GM23338 (cell line): ENCODE data around the gene UBASH3A. TPM values are rescaled to one million over a fixed set of nuclear protein-coding genes. Genes with fewer than 3 reads are reported as not detected.

ENCODE experiments used
- ATAC-seq: fragments of 200-7000 bp; cut with Tn5 transposase; 3 replicates; pipeline ENCODE4 v1.9.1; 2020
- DNase-seq: peaks from one replicate; pipeline ENCODE4 v3.0.0-alpha.2; 2015; ENCODE audit warnings: low spot score
- H2AFZ ChIP-seq: fragments of 200-600 bp; sonication (generic); 2 replicates; pipeline ENCODE4 v1.8.0; 2016; ENCODE audit warnings: antibody characterized with exemption, mild to moderate bottlenecking, moderate library complexity
- H3F3A ChIP-seq: fragments of 200-600 bp; sonication (generic); replicated peaks from 2 replicates; pipeline ENCODE4 v1.8.0; 2017; ENCODE audit warnings: antibody characterized with exemption, mixed run types, low read depth
- H3K27ac ChIP-seq: fragments of 200-600 bp; sonication (generic); 2 replicates; pipeline ENCODE4 v1.6.1; 2016; ENCODE audit warnings: low read depth
- H3K27me3 ChIP-seq: fragments of 200-600 bp; sonication (generic); 2 replicates; pipeline ENCODE4 v1.8.0; 2016; ENCODE audit warnings: mild to moderate bottlenecking, mixed run types, moderate library complexity; ENCODE audit not compliant: insufficient read depth
- H3K36me3 ChIP-seq: fragments of 200-600 bp; sonication (generic); 2 replicates; pipeline ENCODE4 v1.8.0; 2016; ENCODE audit warnings: mild to moderate bottlenecking; ENCODE audit not compliant: insufficient read depth
- H3K4me1 ChIP-seq: fragments of 200-600 bp; sonication (generic); 2 replicates; pipeline ENCODE4 v1.8.0; 2016; ENCODE audit warnings: mild to moderate bottlenecking, moderate library complexity; ENCODE audit not compliant: insufficient read depth
- H3K4me2 ChIP-seq: fragments of 200-600 bp; sonication (generic); 2 replicates; pipeline ENCODE4 v1.7.1; 2017; ENCODE audit warnings: mixed run types
- H3K4me3 ChIP-seq: fragments of 200-600 bp; sonication (generic); 2 replicates; pipeline ENCODE4 v1.6.1; 2016; ENCODE audit warnings: mixed run types
- H3K79me2 ChIP-seq: fragments of 200-600 bp; sonication (generic); replicated peaks from 2 replicates; pipeline ENCODE4 v1.8.0; 2017; ENCODE audit warnings: mild to moderate bottlenecking; ENCODE audit not compliant: insufficient read depth
- H3K9me2 ChIP-seq: fragments of 200-600 bp; sonication (generic); 2 replicates; pipeline ENCODE4 v1.8.0; 2017; ENCODE audit not compliant: insufficient read depth
- H4K20me1 ChIP-seq: fragments of 200-600 bp; sonication (generic); replicated peaks from 2 replicates; pipeline ENCODE4 v1.8.0; 2017; ENCODE audit warnings: mild to moderate bottlenecking; ENCODE audit not compliant: insufficient read depth
- H3K27ac Mint-ChIP-seq: 2 replicates; pipeline ENCODE4 v1.8.0; 2020; ENCODE audit warnings: inconsistent platforms, mild to moderate bottlenecking, moderate library complexity, mixed read lengths
- H3K27me3 Mint-ChIP-seq: 3 replicates; pipeline ENCODE4 v1.8.0; 2022; ENCODE audit warnings: low read depth, mild to moderate bottlenecking, moderate library complexity, mixed read lengths, inconsistent platforms; ENCODE audit not compliant: insufficient read depth, poor library complexity
- H3K36me3 Mint-ChIP-seq: 3 replicates; pipeline ENCODE4 v1.8.0; 2021; ENCODE audit warnings: low read depth, mild to moderate bottlenecking, inconsistent platforms, moderate library complexity, mixed read lengths
- H3K4me1 Mint-ChIP-seq: 3 replicates; pipeline ENCODE4 v1.8.0; 2020; ENCODE audit warnings: mild to moderate bottlenecking, inconsistent platforms, mixed read lengths
- H3K4me3 Mint-ChIP-seq: 3 replicates; pipeline ENCODE4 v1.8.0; 2021; ENCODE audit warnings: moderate library complexity, mild to moderate bottlenecking, inconsistent platforms, mixed read lengths
- H3K9me3 Mint-ChIP-seq: 3 replicates; pipeline ENCODE4 v1.8.0; 2020; ENCODE audit warnings: moderate library complexity, mild to moderate bottlenecking, inconsistent platforms, mixed read lengths
- EZH2 ChIP-seq: fragments of 200-600 bp; sonication (generic); IDR thresholded peaks from one replicate; pipeline ENCODE4 v1.8.0; 2017; ENCODE audit warnings: antibody characterized with exemption, mild to moderate bottlenecking, low read depth; ENCODE audit not compliant: unreplicated experiment
- NANOG ChIP-seq: IDR thresholded peaks from 2 replicates; pipeline ENCODE4 v1.6.1; 2016; ENCODE audit warnings: antibody characterized with exemption, borderline replicate concordance
- REST ChIP-seq: IDR thresholded peaks from one replicate; pipeline ENCODE4 v1.6.1; 2018; ENCODE audit warnings: antibody characterized with exemption; ENCODE audit not compliant: unreplicated experiment
- STAT1 ChIP-seq: IDR thresholded peaks from one replicate; pipeline ENCODE4 v1.6.1; 2016; ENCODE audit warnings: antibody characterized with exemption; ENCODE audit not compliant: unreplicated experiment
- ZNF114 ChIP-seq: fragments of 250-450 bp; sonication (Bioruptor Pico); IDR thresholded peaks from 2 replicates; pipeline ENCODE4 v1.5.0; 2020; ENCODE audit warnings: mild to moderate bottlenecking, moderate library complexity
- ZNF462 ChIP-seq: fragments of 250-450 bp; sonication (Bioruptor Pico); IDR thresholded peaks from 2 replicates; pipeline ENCODE4 v1.5.0; 2020; ENCODE audit warnings: mild to moderate bottlenecking, moderate library complexity
- polyA plus RNA-seq: library from polyadenylated mRNA; unstranded; fragments of >200 nt; fragmentation: Nextera tagmentation; extraction: Ambion mirVana; gene quantifications from 2 replicates; pipeline ENCODE4 v1.2.1, GENCODE V29; 2016
- total RNA-seq: library from RNA; depleted of rRNA; stranded (reverse); fragments of >200 nt; shearing (Covaris generic); gene quantifications from 2 replicates; pipeline ENCODE4 v1.2.3, GENCODE V29; 2014

UBASH3A gene
- total and polyA plus RNA-seq, 2 experiments from 2014 or later: not detected

- no peak for TF ChIP-seq ZNF462
- TF ChIP-seq NANOG: no peak
- no peak for TF ChIP-seq REST
Measured at GRCh38 chr21:42421018-42421793, 17.5 kb downstream of the UBASH3A start (continued).

GRCh38 chr21:42423197-42423675, 19.5 kb downstream of the UBASH3A start:
- H3K27ac Mint-ChIP-seq: no peak overlapping the region
- no peaks in the 10 kb centered on the region for H3K27me3 ChIP-seq
- no peaks in the 10 kb centered on the region for H3F3A ChIP-seq
- H3K9me3 Mint-ChIP-seq: peaks cover 6% of the 10 kb centered on the region; the same call in 1 of the 3 replicates
- no peak overlapping the region for H3K4me3 ChIP-seq
- no peak overlapping the region for H3K4me3 Mint-ChIP-seq
- no peaks in the 10 kb centered on the region for H3K27me3 Mint-ChIP-seq
- DNase-seq (no peak), ATAC-seq (no peak)
- no peaks in the 10 kb centered on the region for H3K4me1 ChIP-seq
- no peaks in the 10 kb centered on the region for H3K36me3 ChIP-seq
- no peaks in the 10 kb centered on the region for H3K9me2 ChIP-seq
- no peaks in the 10 kb centered on the region for H3K79me2 ChIP-seq
- no peaks in the 10 kb centered on the region for H4K20me1 ChIP-seq
- no peak overlapping the region for H2AFZ ChIP-seq
- no peak overlapping the region for H3K27ac ChIP-seq
- H3K4me2 ChIP-seq: no peak overlapping the region
- no peaks in the 10 kb centered on the region for H3K36me3 Mint-ChIP-seq
- H3K4me1 Mint-ChIP-seq: no peaks in the 10 kb centered on the region
- TF ChIP-seq STAT1: no peak
- no peak for TF ChIP-seq EZH2
- TF ChIP-seq ZNF114 (CRISPR knock-in tag): no peak
